ENCODE measurements around the gene CYB561A3.
"Not testable (repeated sequence)": the region's sequence is repeated elsewhere in the genome, so short reads cannot be mapped to it uniquely, and the experiment has no call there.

Gene CYB561A3, protein sequence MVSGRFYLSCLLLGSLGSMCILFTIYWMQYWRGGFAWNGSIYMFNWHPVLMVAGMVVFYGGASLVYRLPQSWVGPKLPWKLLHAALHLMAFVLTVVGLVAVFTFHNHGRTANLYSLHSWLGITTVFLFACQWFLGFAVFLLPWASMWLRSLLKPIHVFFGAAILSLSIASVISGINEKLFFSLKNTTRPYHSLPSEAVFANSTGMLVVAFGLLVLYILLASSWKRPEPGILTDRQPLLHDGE

DNA sequence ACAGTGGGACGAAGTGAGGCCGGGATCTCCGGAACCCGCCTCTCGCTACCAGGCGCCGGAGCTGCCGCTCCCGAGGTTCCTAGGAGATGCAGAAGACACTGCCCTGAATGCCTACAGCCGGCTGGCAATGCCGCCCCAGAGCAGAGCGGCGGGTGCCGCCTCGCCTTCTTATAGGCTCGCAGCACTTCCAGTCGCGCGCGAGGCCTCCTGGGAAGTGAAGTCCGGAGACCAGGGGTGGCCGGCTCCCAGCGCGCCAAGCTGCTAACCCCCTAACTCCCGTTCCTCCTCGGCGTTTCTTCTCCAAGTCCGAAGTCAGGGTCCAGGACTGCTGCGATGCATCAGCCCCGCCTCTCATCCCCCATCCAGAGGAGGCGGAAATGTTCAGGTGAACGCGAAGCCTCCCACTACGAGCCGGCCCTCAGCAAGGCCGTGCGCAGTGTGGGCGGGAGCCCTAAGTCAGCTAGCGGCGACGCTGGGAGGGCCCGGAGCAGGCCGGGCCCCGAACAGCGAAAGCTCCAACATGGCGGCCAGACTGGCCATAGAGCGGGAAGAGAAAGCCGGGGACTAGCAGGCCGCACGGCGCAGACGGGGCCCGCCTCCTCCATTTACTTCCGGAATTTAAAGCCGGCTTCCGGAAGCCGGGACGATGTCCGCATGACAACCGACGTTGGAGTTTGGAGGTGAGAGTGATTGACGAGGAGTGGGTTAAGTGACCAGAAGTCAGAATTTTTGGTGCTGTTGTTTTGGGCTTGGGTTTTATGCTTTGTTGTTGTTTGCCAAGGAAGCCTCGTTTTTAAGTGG lies at the start of gene CYB561A3, which contains the start of gene TMEM138:
TSS of gene CYB561A3 (minus strand) at position 142 of the 801 bp plus-strand sequence. CDS start 5,169 bp downstream, outside the sequence.
TSS of gene TMEM138 (plus strand) at position 634 of the 801 bp plus-strand sequence. CDS start 2,017 bp downstream, outside the sequence.
- peak; percentile 88 for DNase-seq (ENCODE audit: low read depth)

DNA sequence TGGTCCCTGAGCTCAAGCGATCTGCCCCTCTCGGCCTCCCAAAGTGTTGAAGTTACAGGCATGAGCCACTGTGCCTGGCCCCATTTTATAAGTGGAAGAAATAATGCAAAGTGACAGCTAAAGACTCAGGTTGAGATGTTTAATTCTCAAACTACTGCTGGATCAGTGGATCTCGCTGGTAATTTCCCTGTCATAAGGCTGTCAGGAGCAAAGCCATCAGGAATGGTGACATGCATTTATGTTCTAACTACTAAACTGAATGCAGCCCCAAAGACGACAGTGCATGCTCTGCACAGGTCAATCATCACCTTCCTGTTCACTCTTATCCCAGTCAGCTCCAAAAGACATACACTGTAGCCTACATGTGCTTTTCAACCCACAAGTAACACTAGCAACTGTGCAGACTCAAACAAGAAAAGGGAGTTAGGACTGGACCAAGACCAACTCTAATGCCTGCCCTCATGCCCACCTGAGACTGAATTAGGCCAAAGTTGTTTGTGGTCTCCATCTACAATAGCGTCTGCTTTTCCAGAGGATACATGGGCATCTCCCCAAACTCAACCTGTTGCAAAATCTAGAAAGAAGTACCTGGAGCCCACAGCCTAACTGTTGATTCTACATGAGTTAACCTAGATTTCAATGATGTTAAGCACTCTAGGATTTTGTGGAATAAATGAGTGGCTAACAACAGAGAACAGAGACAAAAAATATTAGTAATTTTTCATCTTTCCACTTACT lies 45.5 kb upstream of the CYB561A3 start:
- no peak for DNase-seq (ENCODE audit: low read depth)

DNA sequence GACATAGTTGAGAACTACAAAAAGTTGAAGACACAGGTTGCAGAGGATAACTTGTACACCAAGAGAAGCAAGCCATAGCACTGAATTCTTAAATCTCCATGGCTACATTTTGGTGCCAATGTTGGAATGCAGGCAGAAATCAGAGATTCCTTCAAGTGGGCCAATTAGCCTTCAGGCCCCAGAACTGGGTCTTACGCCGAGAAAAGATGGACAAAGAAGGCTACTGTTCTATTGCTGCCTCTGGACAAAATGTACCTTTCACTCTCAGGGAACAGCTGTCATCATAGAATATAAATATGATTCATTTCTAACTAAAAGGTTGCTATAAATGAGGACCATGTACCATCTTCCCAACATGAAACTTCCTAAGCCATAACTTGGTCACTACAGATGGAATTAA lies 44.4 kb upstream of the CYB561A3 start:
- no peak for DNase-seq (ENCODE audit: low read depth)

DNA sequence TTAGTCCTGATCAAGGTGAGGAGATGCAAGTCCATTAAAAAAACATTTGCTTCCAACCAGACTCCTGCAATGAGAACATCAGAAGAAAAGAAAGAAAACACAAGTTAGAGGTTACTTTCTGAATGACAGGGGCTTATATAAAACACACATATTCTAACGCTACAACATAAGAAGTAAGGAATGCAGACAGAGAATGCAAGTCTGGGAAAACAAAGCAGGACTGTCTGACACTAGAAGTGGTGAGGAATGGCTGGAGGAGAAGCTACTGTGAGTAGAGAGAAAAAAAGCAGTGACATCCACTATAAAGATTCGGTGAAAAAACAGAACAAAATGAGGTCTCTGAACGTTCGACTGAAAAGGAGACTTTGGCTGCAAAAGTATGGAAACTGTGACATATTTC lies 43.0 kb upstream of the CYB561A3 start:
- no peak for DNase-seq (ENCODE audit: low read depth)

DNA sequence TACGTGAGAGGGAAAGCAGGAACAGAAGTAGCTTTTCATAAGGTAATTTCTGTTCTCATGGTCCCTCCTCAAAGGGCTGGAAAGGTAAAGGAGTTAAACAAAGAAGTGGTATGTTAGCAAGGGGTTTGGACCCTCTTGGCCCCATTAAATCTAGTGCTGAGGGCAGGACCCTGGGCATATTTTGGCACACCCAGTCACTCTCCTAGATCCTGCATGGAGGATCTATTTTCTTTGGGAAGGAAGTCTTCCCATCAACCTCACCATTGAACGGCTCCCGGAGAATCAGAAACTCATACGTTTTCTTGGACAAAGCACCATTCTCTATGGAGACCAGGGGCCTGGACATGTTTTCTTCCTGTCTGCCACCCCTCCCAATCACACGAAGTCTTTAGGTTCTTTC lies 42.4 kb upstream of the CYB561A3 start:
- DNase-seq (ENCODE audit: low read depth), result no peak

DNA sequence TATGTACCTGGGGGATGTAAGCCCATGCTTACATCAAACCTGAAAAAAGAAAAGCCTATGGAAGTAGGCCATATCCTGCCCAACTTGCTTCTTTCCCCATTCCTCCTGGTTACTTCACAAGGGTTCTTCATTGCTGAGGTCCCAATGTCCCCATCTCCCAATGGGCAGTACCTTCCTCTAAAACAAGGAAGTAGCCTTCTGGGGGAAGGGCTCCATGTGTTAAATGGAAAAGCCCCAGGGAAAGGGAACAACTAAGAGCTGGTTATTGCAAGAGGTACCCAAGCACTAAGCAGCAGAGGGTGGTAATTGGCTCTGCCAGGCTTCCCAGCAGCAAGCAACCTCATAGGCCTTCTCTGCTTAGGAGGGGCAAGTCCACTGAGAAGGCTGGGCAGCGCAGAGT lies 42.0 kb upstream of the CYB561A3 start:
- DNase-seq (ENCODE audit: low read depth), result no peak

DNA sequence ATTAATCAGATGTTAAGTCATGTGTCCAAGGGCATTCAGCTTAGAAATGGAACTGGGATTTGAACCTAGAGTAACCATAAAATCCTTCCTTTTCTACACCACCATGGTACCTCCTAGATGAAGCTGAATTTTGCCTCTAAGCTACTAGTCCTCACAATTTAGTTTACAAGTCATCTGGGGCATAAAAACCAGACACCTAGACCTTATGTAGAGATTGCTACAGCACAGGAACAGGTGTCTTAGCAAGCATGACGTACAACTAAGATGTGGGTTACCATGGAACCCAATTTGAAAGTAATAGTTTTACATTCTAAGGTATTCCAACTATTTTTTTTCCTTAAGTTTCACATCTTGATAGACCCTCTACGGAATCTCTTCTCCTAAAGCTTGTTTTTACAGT lies 39.9 kb upstream of the CYB561A3 start:
- DNase-seq (ENCODE audit: low read depth), result no peak

DNA sequence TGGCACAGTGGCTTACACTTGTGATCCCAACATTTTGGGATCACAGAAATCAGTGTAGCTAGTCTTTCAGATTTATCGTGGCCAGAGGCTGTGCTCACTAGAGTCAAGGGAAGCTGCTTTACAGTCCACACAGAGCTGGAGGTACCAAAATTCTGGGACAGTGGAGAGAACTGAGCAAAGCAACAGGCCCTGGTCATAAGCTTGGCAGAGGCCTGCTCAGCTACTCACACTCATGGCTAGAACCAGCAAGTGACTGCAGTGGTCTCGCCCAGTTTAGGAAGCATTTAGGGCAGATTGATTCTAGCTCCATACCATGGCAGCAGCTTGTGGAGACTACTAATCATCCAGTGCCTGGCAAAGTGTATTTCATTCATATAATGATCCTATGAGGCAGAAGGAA lies 39.5 kb upstream of the CYB561A3 start:
- DNase-seq (ENCODE audit: low read depth), result no peak

DNA sequence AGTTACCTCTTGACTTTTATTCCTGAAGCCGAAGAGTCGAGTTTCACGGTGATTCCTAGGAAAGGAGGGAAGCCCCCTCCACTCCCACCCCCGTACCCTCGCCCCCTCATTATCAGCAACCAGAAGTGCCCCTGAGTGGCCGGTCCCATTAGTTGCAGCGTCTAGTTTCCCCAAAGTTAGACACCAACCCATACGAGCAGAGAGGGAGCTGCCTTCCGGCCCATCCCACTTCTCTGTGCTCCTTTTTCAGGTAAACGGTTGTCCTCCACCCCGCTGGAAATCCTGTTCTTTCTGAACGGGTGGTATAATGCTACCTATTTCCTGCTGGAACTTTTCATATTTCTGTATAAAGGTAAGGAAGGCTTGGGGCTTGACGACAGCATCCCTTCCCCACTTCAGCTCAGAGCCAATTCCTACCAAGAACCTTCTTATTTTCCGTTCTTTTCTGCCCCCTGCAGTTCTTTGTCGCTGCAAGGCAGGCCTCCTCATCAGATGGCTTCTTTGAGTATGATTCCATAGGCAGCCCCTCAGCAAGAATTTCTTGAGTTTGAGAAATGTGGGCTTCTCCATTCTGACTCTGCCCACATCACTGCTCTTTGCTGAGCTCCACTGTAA lies 31.4 kb upstream of the CYB561A3 start:
- no peak for DNase-seq (ENCODE audit: low read depth)

DNA sequence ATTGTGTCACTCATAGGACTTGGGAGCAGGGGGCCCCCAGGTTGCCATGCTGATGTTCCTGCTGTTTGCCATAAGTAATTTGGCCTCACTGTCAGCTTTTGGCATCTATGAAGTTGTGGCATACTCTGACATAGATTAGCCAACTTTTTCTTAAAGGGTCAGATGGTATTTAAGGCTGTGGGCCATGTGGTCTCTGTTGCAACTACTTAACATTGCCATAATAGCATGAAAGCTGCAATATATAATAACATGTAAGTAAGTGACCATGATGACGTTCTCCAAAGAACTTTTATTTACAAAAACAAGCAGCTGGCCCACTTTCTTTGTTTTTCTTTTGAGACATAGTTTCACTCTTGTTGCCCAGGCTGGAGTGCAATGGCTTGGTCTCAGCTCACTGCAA lies 28.5 kb upstream of the CYB561A3 start:
- no peak for DNase-seq (ENCODE audit: low read depth)

DNA sequence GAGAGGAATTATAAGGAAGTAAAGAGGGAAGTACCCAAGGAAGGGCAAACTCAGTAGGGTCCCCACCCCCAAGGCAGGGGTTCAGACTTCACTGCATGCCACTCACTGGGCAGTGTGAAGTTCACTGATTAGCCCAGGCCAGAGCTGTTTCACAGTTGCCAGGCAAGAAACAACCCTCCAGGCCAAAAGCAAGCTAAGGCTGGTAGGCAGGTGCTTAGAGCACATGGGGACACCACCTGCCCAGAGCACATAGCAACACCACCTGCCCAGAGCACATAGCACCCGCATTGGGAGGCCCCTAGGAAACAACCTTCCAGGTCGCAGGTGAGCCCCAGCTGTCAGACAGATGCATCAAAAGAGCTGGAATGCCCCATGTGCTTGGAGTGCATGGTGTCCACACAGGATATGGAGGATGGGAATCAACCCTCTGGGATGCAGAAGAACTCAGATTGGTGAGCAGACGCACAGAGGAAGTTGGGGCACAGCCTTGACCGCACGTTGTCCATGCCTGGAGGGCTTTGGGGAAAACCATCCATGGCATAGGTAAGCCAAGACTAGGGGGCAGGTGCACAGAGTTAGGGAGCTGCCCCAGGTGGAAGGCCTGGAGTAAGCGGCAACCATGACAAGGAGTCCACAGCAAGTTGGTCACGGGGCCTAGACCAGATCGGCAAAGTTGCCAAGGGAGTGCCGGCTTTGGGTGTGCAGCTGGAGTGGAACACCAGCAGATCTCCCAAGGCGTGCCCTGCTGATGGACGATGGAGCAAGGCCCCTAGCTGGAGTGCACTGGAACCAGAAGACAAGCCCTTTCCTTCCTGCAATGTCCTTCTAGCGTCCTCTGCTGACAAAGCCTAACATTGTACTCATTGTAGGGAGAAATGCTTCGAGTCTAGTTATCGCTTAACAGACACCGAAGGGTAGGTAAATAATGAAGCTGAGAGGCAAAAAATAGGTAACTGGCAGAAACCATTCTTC lies 22.9 kb upstream of the CYB561A3 start:
- no peak for DNase-seq (ENCODE audit: low read depth)

DNA sequence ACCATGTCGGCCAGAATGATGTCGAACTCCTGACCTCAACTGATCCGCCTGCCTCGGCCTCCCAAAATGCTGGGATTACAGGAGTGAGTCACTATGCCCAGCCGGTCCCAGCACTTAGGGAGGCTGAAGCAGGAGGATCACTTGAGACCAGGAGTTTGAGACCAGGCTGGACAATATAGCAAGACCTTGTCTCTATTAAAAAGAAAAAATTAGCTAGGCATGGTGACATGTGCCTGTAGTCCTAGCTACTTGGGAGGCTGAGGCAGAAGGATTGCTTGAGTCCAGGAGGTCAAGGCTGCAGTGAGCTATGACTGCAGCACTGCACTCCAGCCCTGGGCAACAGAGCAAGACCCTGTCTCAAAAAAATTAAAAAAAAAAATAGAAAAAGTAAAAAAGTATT lies 22.2 kb upstream of the CYB561A3 start:
- not testable (repeated sequence) for DNase-seq (ENCODE audit: low read depth)

DNA sequence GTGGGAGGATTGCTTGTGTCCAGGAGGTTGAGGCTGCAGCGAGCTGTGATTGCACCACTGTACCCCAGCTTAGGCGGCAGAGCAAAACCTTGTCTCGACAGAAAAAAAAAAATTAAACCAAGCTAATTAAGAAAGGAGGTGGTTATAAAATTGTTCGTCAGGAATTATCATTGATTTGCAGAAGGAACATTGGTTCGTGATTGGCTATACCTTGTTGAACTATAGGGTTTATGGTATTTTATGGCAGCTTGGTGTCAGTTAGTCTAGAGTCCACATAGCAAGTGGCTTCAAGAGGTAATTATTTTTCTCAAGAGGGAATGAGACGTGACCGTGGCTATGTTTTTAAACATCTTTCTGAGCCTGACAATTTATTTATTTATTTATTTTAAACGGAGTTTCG lies 19.2 kb upstream of the CYB561A3 start:
- no peak for DNase-seq (ENCODE audit: low read depth)

DNA sequence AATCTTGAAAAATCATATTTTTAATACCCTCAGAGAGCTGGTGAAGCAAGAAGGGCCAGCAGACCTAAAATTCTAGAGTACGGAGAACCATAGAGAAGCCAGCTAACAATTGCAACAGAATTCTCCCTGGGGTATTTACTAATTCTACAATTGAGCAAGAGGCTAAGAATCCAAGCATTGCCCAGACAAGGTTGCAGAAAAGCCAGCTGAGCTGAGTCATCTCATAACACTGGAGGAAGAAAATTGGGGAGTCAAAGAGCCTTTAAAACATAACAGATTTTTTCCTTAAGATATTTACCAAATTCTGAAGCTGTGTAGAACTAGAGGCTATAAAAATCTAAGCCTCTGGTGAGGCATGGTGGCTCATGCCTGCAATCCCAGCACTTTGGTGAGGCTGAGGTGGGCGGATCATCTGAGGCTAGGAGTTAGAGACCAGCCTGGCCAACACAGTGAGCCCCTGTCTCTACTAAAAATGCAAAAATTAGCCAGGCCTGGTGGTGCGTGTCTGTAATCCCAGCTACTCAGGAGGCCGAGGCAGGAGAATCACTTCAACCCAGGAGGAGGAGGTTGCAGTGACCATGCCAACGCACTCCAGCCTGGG lies 17.1 kb upstream of the CYB561A3 start:
- DNase-seq (ENCODE audit: low read depth), result no peak

DNA sequence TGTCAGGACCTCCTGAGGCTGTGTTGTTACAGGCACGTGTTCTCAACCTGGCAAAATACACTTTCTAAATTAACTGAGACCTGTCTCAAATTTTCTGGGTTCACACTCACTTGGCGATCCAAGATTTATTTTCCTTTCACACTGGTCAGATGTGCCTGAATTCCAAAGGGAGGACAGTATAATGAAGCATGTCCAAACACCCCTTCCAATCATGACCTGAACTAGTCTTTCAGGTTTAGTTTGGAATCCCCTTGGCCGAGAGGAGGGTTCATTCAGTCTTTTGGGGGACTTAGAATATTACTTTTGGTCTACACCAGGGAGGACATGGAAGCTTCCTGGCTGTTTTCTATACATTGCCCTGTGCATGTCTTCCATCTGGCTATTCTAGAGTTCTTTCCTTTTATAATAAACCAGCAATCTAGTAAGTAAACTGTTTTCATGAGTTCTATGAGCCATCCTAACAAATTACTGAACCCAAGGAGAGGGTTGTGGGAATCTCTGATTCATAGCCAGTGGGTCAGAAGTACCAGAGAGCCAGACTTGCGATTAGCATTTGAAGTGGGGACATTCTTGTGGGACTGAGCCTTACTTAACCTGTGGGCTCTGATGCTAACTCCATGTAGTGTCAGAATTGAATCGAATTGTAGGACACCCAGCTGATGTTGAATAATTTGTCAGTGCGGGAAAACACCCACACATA lies 15.9 kb upstream of the CYB561A3 start:
- DNase-seq (ENCODE audit: low read depth), result no peak

DNA sequence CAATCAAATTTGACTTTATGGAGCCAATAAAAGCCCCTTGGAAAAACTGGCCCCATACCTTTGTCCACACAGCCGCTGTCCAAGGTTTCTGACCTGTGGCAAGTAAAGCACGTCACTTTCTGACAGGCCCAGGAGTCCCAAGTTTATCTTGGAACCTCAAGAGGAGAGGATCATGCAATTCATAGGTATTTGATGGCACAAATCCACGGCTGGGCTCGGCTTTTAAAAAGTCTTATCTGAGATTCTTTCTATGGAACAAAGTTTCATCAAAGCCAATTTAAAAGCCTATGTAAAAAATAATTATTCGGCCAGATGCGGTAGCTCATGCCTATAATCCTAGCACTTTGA lies 14.1 kb upstream of the CYB561A3 start:
- no peak for DNase-seq (ENCODE audit: low read depth)

DNA sequence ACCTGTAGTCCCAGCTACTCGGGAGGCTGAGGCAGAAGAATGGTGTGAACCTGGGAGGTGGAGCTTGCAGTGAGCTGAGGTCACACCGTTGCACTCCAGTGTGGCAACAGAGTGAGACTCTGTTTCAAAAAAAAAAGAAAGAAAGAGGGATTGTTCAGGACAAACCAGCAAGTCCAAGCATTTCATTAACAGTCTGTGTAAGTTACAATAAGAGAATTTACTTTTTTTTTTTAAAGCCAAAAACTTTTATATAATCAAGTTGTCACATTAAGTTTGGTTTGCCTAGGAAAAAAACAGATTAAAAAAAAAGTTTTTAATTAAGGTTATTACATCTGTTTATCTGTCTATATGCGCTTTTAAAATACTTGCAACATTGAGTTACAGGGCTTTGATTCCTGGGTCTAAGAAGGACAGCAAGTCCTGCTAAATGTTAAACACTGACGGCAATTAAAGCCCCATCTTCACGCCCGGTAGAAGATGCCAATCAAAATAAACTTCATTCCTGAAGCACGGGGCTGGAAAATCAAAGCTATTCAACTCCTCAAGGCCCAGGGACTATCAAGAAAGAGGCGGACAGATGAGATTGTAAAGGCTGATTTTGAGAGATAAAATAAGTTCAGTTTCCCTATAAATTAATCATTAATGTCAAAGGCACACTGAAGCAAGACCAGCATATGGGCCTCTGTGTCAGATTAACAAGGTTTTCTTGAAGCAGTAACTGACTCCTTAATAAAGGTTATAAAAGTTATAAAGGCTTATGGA lies 11.2 kb upstream of the CYB561A3 start:
- no peak for DNase-seq (ENCODE audit: low read depth)

DNA sequence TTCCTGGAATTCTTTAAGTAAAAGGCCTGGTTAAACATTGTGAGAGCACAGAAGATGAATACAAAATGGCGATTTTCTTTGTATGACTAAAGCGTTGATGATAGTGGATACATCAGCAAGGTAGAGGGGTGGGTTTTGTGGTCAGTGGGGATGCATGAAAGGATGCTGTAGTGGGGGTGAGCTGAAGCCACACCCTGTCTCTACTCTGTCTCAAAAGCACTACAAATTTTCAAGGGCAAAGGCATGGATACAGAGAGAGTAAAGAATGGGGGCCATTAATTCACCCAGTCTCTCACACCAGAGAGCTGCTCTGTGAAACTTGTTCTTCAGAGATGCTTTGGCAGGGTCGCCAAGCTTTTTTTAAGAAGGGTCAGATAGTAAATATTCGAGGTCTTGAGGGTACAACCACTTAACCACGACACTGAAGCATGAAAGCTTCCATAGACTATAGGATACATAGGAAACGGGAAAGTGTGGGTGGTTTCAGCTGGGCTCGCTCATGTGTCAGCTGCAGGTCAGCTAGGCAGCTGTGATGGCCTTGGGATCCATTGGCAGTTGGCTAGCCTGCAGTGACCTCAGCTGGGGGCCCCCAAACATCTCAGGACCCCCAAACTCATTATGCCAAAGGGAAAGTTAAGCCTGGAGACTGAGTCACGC lies 8.8 kb upstream of the CYB561A3 start:
- DNase-seq (ENCODE audit: low read depth), result no peak

Data from activated T-cell treated with anti-CD3 and anti-CD28 coated beads for 24 hours (primary cell).